ENCODE measurements around the gene DMXL1. TPM values are rescaled to one million over a fixed set of nuclear protein-coding genes. Genes with fewer than 3 reads are reported as not detected.

DMXL1 gene
- total RNA-seq, 4 donors from 2014 or later: 38.4 to 157 (median 48.2) TPM

GRCh38 chr5:119166026-119166425, 95.1 kb downstream of the DMXL1 start:
- Histone ChIP-seq H3K9me3 (no peaks in the 10 kb centered on the region), H3K27ac (no peak overlapping the region), H3K4me1 (no peaks in the 10 kb centered on the region), H3K4me3 (no peak overlapping the region), H3K36me3 (peaks cover 0 to 49% of the 10 kb centered on the region in 2 donors), H3K27me3 (no peaks in the 10 kb centered on the region)
- ATAC-seq: no peak
- 56 to 57% methylated on average over 4 of the region's 4 CpGs for WGBS, 2 donors (ENCODE audit: low coverage in 1 of 2)
- TF ChIP-seq POLR2AphosphoS5 (IDR thresholded peaks at IDR 0.05) (no peak), EP300 (IDR thresholded peaks at IDR 0.05) (no peak), CTCF (IDR thresholded peaks at IDR 0.05) (no peak), POLR2A (IDR thresholded peaks at IDR 0.05) (no peak)

GRCh38 chr5:119168401-119168800, 97.5 kb downstream of the DMXL1 start:
- Histone ChIP-seq H3K27me3 (no peaks in the 10 kb centered on the region), H3K36me3 (peaks cover 0 to 51% of the 10 kb centered on the region in 2 donors), H3K4me3 (no peak overlapping the region), H3K9me3 (no peaks in the 10 kb centered on the region), H3K27ac (no peak overlapping the region), H3K4me1 (no peaks in the 10 kb centered on the region)
- no peak for ATAC-seq
- TF ChIP-seq POLR2A (IDR thresholded peaks at IDR 0.05) (no peak), POLR2AphosphoS5 (IDR thresholded peaks at IDR 0.05) (no peak), CTCF (IDR thresholded peaks at IDR 0.05) (no peak), EP300 (IDR thresholded peaks at IDR 0.05) (no peak)
- WGBS, 2 donors (ENCODE audit: low coverage in 1 of 2): 83 to 87% methylated on average over 1 of the region's 1 CpG

GRCh38 chr5:119171686-119172085, 100.8 kb downstream of the DMXL1 start:
- TF ChIP-seq POLR2A (IDR thresholded peaks at IDR 0.05) (no peak), EP300 (IDR thresholded peaks at IDR 0.05) (no peak), CTCF (IDR thresholded peaks at IDR 0.05) (no peak), POLR2AphosphoS5 (IDR thresholded peaks at IDR 0.05) (no peak)
- Histone ChIP-seq H3K4me1 (no peaks in the 10 kb centered on the region), H3K36me3 (peaks cover 0 to 23% of the 10 kb centered on the region in 2 donors), H3K4me3 (no peak overlapping the region), H3K27me3 (no peaks in the 10 kb centered on the region), H3K9me3 (no peaks in the 10 kb centered on the region), H3K27ac (no peak overlapping the region)
- no peak for ATAC-seq

GRCh38 chr5:119174578-119175163, 103.8 kb downstream of the DMXL1 start:
- H3K4me3 ChIP-seq: no peak overlapping the region
- 74 to 78% methylated on average over 2 of the region's 2 CpGs for WGBS, 2 donors (ENCODE audit: low coverage in 1 of 2)
- no peaks in the 10 kb centered on the region for H3K27me3 ChIP-seq
- TF ChIP-seq CTCF (IDR thresholded peaks at IDR 0.05) (no peak), POLR2A (IDR thresholded peaks at IDR 0.05) (no peak), EP300 (IDR thresholded peaks at IDR 0.05) (no peak), POLR2AphosphoS5 (IDR thresholded peaks at IDR 0.05) (no peak)
- no peaks in the 10 kb centered on the region for H3K9me3 ChIP-seq
- no peak overlapping the region for H3K27ac ChIP-seq
- no peak for ATAC-seq
- H3K4me1 ChIP-seq: no peaks in the 10 kb centered on the region
- peaks cover 0 to 36% of the 10 kb centered on the region in 2 donors for H3K36me3 ChIP-seq

- H3K27ac ChIP-seq: no peak overlapping the region
- H3K9me3 ChIP-seq: no peaks in the 10 kb centered on the region
- 97 to 98% methylated on average over 3 of the region's 3 CpGs for WGBS, 2 donors (ENCODE audit: low coverage in 1 of 2)
- H3K36me3 ChIP-seq: peaks cover 0 to 34% of the 10 kb centered on the region in 2 donors
- H3K4me3 ChIP-seq: no peak overlapping the region
- ATAC-seq: no peak
- no peak for TF ChIP-seq POLR2AphosphoS5 (IDR thresholded peaks at IDR 0.05)
- TF ChIP-seq CTCF (IDR thresholded peaks at IDR 0.05): no peak
- TF ChIP-seq EP300 (IDR thresholded peaks at IDR 0.05): no peak
- TF ChIP-seq POLR2A (IDR thresholded peaks at IDR 0.05): no peak
- H3K4me1 ChIP-seq: no peaks in the 10 kb centered on the region
- H3K27me3 ChIP-seq: no peaks in the 10 kb centered on the region
These were observed 105.9 kb downstream of the DMXL1 start for GRCh38 chr5:119176785-119177184.

All from gastroesophageal sphincter (tissue), 4 donors.